Measurements from ENCODE around the gene NIN. TPM values are rescaled to one million over a fixed set of nuclear protein-coding genes. Genes with fewer than 3 reads are reported as not detected.

Gene NIN, protein sequence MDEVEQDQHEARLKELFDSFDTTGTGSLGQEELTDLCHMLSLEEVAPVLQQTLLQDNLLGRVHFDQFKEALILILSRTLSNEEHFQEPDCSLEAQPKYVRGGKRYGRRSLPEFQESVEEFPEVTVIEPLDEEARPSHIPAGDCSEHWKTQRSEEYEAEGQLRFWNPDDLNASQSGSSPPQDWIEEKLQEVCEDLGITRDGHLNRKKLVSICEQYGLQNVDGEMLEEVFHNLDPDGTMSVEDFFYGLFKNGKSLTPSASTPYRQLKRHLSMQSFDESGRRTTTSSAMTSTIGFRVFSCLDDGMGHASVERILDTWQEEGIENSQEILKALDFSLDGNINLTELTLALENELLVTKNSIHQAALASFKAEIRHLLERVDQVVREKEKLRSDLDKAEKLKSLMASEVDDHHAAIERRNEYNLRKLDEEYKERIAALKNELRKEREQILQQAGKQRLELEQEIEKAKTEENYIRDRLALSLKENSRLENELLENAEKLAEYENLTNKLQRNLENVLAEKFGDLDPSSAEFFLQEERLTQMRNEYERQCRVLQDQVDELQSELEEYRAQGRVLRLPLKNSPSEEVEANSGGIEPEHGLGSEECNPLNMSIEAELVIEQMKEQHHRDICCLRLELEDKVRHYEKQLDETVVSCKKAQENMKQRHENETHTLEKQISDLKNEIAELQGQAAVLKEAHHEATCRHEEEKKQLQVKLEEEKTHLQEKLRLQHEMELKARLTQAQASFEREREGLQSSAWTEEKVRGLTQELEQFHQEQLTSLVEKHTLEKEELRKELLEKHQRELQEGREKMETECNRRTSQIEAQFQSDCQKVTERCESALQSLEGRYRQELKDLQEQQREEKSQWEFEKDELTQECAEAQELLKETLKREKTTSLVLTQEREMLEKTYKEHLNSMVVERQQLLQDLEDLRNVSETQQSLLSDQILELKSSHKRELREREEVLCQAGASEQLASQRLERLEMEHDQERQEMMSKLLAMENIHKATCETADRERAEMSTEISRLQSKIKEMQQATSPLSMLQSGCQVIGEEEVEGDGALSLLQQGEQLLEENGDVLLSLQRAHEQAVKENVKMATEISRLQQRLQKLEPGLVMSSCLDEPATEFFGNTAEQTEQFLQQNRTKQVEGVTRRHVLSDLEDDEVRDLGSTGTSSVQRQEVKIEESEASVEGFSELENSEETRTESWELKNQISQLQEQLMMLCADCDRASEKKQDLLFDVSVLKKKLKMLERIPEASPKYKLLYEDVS (N-terminal part only)
- total RNA-seq: 10 to 100 TPM; 23.7 to 51.2 (median 29.5) TPM

DNA sequence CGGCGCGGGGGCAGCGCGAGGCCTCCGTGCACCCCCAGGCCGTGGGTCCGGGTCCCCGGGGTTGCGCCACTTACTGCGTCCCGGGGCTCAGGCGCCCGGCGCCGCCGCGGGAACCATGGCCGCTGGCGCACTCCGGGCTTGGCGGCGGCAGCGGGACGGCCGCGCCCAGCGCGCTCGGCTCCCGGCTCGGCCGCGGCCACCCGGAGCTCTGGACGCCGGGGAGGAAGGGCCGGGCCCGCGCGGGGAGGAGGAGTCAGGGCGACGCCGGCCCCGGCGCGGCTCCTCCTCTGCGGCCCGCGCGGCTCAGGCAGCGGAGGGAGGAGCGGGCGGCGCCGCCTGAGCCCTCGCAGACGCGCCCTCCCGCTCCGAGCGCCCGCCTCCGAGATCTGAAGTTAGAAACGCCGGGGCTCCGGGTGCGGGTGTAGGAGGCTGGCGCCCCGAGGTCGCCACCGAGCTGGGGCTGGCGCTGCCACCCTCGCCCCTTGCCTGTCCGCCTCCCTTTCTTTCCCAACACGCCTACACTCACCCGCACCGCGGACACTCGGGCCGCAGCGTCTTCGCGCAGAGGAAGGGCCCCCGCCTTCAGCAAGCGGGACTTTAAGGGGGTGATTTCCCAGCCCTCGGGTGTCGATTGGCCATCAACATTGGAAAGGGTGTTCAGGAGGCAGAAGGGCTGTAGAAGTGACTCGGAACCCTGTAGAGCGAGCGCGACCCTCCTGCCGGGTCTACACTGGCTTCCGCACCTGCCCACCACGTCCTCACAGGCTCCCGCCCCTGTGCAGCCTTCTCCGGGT, at the start of gene NIN:
TSS of gene NIN (minus strand) at position 231 of the 794 bp plus-strand sequence. CDS start 9,106 bp downstream, outside the sequence.
- ATAC-seq (ENCODE audit: low FRiP score) (peak; percentile 94), DNase-seq (ENCODE audit: low spot score) (no peak)
- TF ChIP-seq, protein P1, sequence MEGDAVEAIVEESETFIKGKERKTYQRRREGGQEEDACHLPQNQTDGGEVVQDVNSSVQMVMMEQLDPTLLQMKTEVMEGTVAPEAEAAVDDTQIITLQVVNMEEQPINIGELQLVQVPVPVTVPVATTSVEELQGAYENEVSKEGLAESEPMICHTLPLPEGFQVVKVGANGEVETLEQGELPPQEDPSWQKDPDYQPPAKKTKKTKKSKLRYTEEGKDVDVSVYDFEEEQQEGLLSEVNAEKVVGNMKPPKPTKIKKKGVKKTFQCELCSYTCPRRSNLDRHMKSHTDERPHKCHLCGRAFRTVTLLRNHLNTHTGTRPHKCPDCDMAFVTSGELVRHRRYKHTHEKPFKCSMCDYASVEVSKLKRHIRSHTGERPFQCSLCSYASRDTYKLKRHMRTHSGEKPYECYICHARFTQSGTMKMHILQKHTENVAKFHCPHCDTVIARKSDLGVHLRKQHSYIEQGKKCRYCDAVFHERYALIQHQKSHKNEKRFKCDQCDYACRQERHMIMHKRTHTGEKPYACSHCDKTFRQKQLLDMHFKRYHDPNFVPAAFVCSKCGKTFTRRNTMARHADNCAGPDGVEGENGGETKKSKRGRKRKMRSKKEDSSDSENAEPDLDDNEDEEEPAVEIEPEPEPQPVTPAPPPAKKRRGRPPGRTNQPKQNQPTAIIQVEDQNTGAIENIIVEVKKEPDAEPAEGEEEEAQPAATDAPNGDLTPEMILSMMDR (IDR thresholded peaks at IDR 0.05): no peak

DNA sequence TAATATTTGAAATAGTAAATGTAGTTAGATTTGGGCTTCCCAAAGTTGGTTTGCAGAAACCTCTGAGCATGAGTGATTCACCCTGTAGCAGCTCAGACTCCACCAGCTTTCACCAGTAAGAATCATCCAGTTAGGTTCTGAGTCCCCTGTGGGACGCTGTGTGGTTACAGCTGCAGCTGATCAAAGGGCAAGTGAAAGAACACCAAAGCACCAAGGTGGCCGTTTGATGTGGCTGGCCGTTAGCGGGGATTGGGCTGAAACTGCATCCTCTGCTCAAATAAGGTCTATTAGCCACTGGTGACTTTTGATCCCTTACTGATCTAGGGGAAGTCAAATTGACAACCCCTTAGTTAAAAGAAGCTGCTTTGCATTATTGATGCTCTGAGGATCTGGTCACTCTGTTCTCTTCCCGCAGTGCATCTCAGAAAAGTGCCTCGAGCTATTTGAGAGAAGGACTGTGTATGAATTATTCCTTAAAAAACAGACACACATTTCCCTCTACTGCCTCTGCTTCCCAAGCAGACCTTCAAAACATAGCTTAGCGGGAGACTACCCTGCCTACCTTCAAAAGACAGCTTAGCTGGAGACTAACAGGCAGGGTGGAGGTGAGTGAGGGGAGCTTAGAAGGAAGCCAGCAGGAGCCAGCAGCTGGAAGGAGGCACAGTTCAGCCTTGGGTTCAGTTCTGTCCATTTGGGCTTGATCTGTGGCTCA, 44.6 kb upstream of the NIN start:
- TF ChIP-seq, protein P1 (IDR thresholded peaks at IDR 0.05): no peak
- no peak for ATAC-seq (ENCODE audit: low FRiP score)

DNA sequence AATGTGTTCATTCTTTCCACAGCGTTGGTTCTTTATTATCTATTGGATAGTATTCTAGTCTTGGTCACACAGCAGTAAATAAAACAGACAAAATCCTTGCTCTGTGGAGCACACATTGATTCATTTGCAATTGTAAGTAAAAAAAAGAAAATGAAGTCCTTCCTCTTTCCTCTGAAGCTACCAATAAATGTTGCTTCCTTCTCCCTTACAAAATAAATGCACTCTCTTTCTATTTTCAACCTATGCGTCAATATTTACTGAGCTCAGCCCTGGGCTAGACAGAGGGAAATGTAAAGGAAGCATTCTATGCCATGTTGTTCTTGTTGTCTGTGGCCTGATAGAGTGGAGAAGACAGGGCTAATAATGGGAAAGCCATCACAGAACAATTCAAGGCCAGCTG, 43.8 kb upstream of the NIN start:
- TF ChIP-seq, protein P1 (IDR thresholded peaks at IDR 0.05): no peak
- DNase-seq (ENCODE audit: low spot score) (no peak), ATAC-seq (ENCODE audit: low FRiP score) (no peak)

More for the DNA sequence above, 44.6 kb upstream of the NIN start:
- DNase-seq (ENCODE audit: low spot score): no peak

DNA sequence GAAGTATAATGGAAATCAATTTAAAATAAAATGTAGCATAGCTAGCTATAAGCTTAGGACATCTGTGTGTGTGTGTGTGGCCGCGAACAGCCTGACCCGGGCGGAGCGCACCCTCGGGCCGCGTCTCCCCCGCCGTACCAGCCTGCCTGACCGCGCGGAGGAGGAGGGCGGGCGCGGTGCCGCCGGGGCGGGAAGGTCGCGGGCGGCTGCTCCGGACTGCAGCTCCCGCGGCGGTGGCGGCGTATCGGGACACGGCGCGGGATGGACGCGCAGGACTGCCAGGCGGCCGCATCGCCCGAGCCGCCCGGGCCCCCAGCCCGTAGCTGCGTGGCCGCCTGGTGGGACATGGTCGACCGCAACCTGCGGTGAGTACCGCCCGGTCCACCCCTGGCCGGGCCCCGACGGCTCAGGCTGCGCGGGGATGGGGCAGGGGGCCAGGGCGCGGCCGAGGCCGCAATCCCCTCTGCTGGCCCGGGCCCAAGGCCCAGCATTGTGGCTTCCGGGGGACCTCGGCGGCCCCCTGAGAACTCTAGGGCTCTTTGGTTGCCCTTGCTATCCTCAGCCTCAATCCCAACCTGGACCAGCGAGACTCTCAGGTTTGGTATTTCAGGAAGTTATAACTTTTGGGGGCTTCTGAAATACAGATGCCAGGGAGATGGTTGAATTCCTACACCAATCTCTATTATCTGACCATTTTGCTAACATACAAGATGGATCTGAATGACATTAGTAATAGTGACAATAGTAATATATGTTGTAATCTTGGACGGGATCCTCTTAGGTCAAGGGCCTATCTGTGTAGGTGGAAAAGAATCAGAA, 41.2 kb upstream of the NIN start, which contains the start of gene ABHD12B:
TSS of gene ABHD12B (plus strand) at position 140 of the 819 bp plus-strand sequence. CDS start at position 262, 122 bp downstream.
- ATAC-seq (ENCODE audit: low FRiP score): peak; percentile 43
- TF ChIP-seq, protein P1 (IDR thresholded peaks at IDR 0.05): no peak
- DNase-seq (ENCODE audit: low spot score): no peak

DNA sequence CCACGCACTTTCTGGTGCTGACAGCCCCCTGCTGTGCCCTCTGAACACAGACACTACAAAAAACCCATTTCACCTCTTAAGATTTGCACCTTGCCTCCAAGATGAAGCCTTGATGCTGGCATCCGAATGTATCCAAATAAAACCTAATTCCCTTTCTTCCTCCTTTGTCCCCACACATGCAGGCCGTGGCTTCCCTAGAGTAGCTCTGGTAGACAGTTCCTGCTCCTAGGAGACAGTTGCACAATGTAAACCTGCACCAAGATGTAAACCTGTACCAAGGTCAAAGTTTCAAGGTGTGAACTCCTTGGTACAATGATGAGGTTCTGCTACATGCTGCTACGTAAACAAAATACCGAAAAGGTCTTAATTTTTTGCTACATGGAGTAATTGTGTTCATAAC, 40.3 kb upstream of the NIN start:
- DNase-seq (ENCODE audit: low spot score): no peak
- no peak for ATAC-seq (ENCODE audit: low FRiP score)
- TF ChIP-seq, protein P1 (IDR thresholded peaks at IDR 0.05): no peak

All from omental fat pad (tissue), 4 donors.